Neural progenitor cell (in vitro differentiated cells): ENCODE measurements around the gene CSF1R. TPM values are rescaled to one million over a fixed set of nuclear protein-coding genes. Genes with fewer than 3 reads are reported as not detected.
"Not testable (repeated sequence)": the region's sequence is repeated elsewhere in the genome, so short reads cannot be mapped to it uniquely, and the experiment has no call there.

Experiments
- DNase-seq: peaks from one replicate; pipeline ENCODE4 v3.0.0-alpha.2; 2016; ENCODE audit warnings: low spot score
- H2AFZ ChIP-seq: fragments of 200-600 bp; sonication (generic); replicated peaks from 2 replicates; pipeline ENCODE4 v1.6.1; 2016; ENCODE audit warnings: antibody characterized with exemption
- H3F3A ChIP-seq: fragments of 200-600 bp; sonication (generic); 2 replicates; pipeline ENCODE4 v1.6.1; 2016; ENCODE audit warnings: antibody characterized with exemption, low read depth
- H3K27ac ChIP-seq: fragments of 200-600 bp; sonication (generic); 2 replicates; pipeline ENCODE4 v1.5.1; 2016; ENCODE audit warnings: mild to moderate bottlenecking
- H3K27me3 ChIP-seq: fragments of 200-600 bp; sonication (generic); 2 replicates; pipeline ENCODE4 v1.6.1; 2016; ENCODE audit warnings: mild to moderate bottlenecking, moderate library complexity
- H3K36me3 ChIP-seq: fragments of 200-600 bp; sonication (generic); 2 replicates; pipeline ENCODE4 v1.5.1; 2016
- H3K4me1 ChIP-seq: fragments of 200-600 bp; sonication (generic); 2 replicates; pipeline ENCODE4 v1.6.1; 2016; ENCODE audit warnings: mixed run types
- H3K4me2 ChIP-seq: fragments of 200-600 bp; sonication (generic); 2 replicates; pipeline ENCODE4 v1.6.1; 2016
- H3K4me3 ChIP-seq: fragments of 200-600 bp; sonication (generic); 2 replicates; pipeline ENCODE4 v1.5.1; 2016
- H3K79me2 ChIP-seq: fragments of 200-600 bp; sonication (generic); 2 replicates; pipeline ENCODE4 v1.6.1; 2016; ENCODE audit warnings: low read depth
- H3K9ac ChIP-seq: fragments of 200-600 bp; sonication (generic); 2 replicates; pipeline ENCODE4 v1.6.1; 2016
- H3K9me3 ChIP-seq: fragments of 200-600 bp; sonication (generic); 2 replicates; pipeline ENCODE4 v1.5.1; 2016; ENCODE audit warnings: low read depth
- H4K20me1 ChIP-seq: fragments of 200-600 bp; sonication (generic); 2 replicates; pipeline ENCODE4 v1.6.1; 2016; ENCODE audit warnings: low read depth
- H3K27ac Mint-ChIP-seq: 3 replicates; pipeline ENCODE4 v1.8.0; 2021; ENCODE audit warnings: mixed read lengths
- H3K27me3 Mint-ChIP-seq: 2 replicates; pipeline ENCODE4 v1.8.0; 2022; ENCODE audit warnings: low read depth, mild to moderate bottlenecking, inconsistent platforms, moderate library complexity, mixed read lengths; ENCODE audit not compliant: insufficient read depth
- H3K36me3 Mint-ChIP-seq: 3 replicates; pipeline ENCODE4 v1.8.0; 2021; ENCODE audit warnings: mixed read lengths
- H3K4me1 Mint-ChIP-seq: 3 replicates; pipeline ENCODE4 v1.8.0; 2021; ENCODE audit warnings: mixed read lengths
- H3K4me3 Mint-ChIP-seq: 3 replicates; pipeline ENCODE4 v1.8.0; 2021; ENCODE audit warnings: mild to moderate bottlenecking, moderate library complexity, mixed read lengths
- H3K9me3 Mint-ChIP-seq: 3 replicates; pipeline ENCODE4 v1.8.0; 2020; ENCODE audit warnings: mixed read lengths
- CTCF ChIP-seq: fragments of 200-600 bp; sonication (generic); IDR thresholded peaks from 2 replicates; pipeline ENCODE4 v1.5.1; 2017; ENCODE audit warnings: antibody characterized with exemption, mild to moderate bottlenecking
- EZH2 ChIP-seq: fragments of 200-600 bp; sonication (generic); IDR thresholded peaks from 2 replicates; pipeline ENCODE4 v1.6.1; 2017; ENCODE audit warnings: antibody characterized with exemption, mild to moderate bottlenecking, moderate library complexity
- EZH2phosphoT487 ChIP-seq: fragments of 200-600 bp; sonication (generic); IDR thresholded peaks from 2 replicates; pipeline ENCODE4 v1.6.1; 2017; ENCODE audit warnings: antibody characterized with exemption
- total RNA-seq: library from RNA; depleted of rRNA; stranded (reverse); fragments of >200 nt; gene quantifications from 2 replicates; pipeline ENCODE4 v1.2.3, GENCODE V29; 2015; ENCODE audit warnings: low replicate concordance

The CSF1R gene
- total RNA-seq, 1 donor from 2014 or later, result not detected

- no peaks in the 10 kb centered on the region for H3K4me1 Mint-ChIP-seq
- Histone ChIP-seq H3K27me3 (no peaks in the 10 kb centered on the region), H3K4me1 (no peaks in the 10 kb centered on the region), H3K9ac (no peak overlapping the region), H3K79me2 (no peaks in the 10 kb centered on the region), H3K9me3 (no peaks in the 10 kb centered on the region), H3K4me3 (no peak overlapping the region), H4K20me1 (peaks cover 3% of the 10 kb centered on the region), H3K4me2 (no peak overlapping the region), H2AFZ (no peak overlapping the region), H3F3A (no peaks in the 10 kb centered on the region), H3K36me3 (peaks cover 4% of the 10 kb centered on the region), H3K27ac (no peak overlapping the region)
- TF ChIP-seq EZH2, result no peak
- no peak for TF ChIP-seq EZH2phosphoT487
- no peak for TF ChIP-seq CTCF
- no peaks in the 10 kb centered on the region for H3K9me3 Mint-ChIP-seq
- no peaks in the 10 kb centered on the region for H3K27me3 Mint-ChIP-seq
- no peak overlapping the region for H3K27ac Mint-ChIP-seq
- no peak overlapping the region for H3K4me3 Mint-ChIP-seq
- H3K36me3 Mint-ChIP-seq, result peaks cover 14% of the 10 kb centered on the region
- DNase-seq, result no peak
Measured at GRCh38 chr5:150033334-150033733, 53.0 kb downstream of the CSF1R start.

- not testable (repeated sequence) for H3K36me3 ChIP-seq, H2AFZ ChIP-seq, H4K20me1 ChIP-seq, H3K4me1 ChIP-seq, H3K9me3 ChIP-seq, H3K4me1 Mint-ChIP-seq, H3K27ac Mint-ChIP-seq, H3K4me3 ChIP-seq, H3F3A ChIP-seq, H3K79me2 ChIP-seq, H3K4me3 Mint-ChIP-seq, H3K27ac ChIP-seq, DNase-seq, H3K4me2 ChIP-seq, H3K9me3 Mint-ChIP-seq, H3K9ac ChIP-seq, H3K27me3 Mint-ChIP-seq, H3K27me3 ChIP-seq
- peaks cover 23% of the 10 kb centered on the region for H3K36me3 Mint-ChIP-seq
Measured at GRCh38 chr5:150028047-150028446, 58.3 kb downstream of the CSF1R start.

- Histone ChIP-seq H3K27ac (no peak overlapping the region), H3K36me3 (peaks cover 9% of the 10 kb centered on the region), H3K9me3 (no peaks in the 10 kb centered on the region), H3K4me1 (no peaks in the 10 kb centered on the region), H3K4me3 (no peak overlapping the region), H3K79me2 (no peaks in the 10 kb centered on the region), H4K20me1 (no peaks in the 10 kb centered on the region), H2AFZ (no peak overlapping the region), H3K27me3 (no peaks in the 10 kb centered on the region), H3F3A (no peaks in the 10 kb centered on the region), H3K4me2 (no peak overlapping the region), H3K9ac (no peak overlapping the region)
- Mint-ChIP-seq H3K36me3 (peaks cover 20% of the 10 kb centered on the region), H3K4me1 (peaks cover under 1% of the 10 kb centered on the region), H3K27me3 (no peaks in the 10 kb centered on the region), H3K9me3 (no peaks in the 10 kb centered on the region), H3K27ac (no peak overlapping the region), H3K4me3 (no peak overlapping the region)
- no peak for TF ChIP-seq EZH2phosphoT487
- TF ChIP-seq CTCF, result no peak
- no peak for TF ChIP-seq EZH2
- DNase-seq, result no peak
Measured at GRCh38 chr5:150026682-150027172, 59.6 kb downstream of the CSF1R start.

- no peaks in the 10 kb centered on the region for H3K9me3 ChIP-seq
- no peak for TF ChIP-seq EZH2phosphoT487
- no peak for TF ChIP-seq CTCF
- TF ChIP-seq EZH2, result no peak
- peaks cover 19% of the 10 kb centered on the region for H3K36me3 Mint-ChIP-seq
- no peaks in the 10 kb centered on the region for H3K27me3 ChIP-seq
- no peak overlapping the region for H3K9ac ChIP-seq
- H3K36me3 ChIP-seq, result peaks cover 6% of the 10 kb centered on the region
- H3K9me3 Mint-ChIP-seq, result no peaks in the 10 kb centered on the region
- no peaks in the 10 kb centered on the region for H3K27me3 Mint-ChIP-seq
- no peak overlapping the region for H3K4me3 ChIP-seq
- H3F3A ChIP-seq, result no peaks in the 10 kb centered on the region
- no peaks in the 10 kb centered on the region for H3K79me2 ChIP-seq
- H3K4me2 ChIP-seq, result no peak overlapping the region
- H3K27ac ChIP-seq, result no peak overlapping the region
- no peaks in the 10 kb centered on the region for H4K20me1 ChIP-seq
- H2AFZ ChIP-seq, result no peak overlapping the region
- no peaks in the 10 kb centered on the region for H3K4me1 ChIP-seq
- no peak overlapping the region for H3K4me3 Mint-ChIP-seq
- H3K27ac Mint-ChIP-seq, result no peak overlapping the region
- H3K4me1 Mint-ChIP-seq, result peaks cover 2% of the 10 kb centered on the region
- no peak for DNase-seq
Measured at GRCh38 chr5:150024346-150024984, 61.9 kb downstream of the CSF1R start.
